Measurements from ENCODE around the gene KCNJ5.

KCNJ5 gene

DNA sequence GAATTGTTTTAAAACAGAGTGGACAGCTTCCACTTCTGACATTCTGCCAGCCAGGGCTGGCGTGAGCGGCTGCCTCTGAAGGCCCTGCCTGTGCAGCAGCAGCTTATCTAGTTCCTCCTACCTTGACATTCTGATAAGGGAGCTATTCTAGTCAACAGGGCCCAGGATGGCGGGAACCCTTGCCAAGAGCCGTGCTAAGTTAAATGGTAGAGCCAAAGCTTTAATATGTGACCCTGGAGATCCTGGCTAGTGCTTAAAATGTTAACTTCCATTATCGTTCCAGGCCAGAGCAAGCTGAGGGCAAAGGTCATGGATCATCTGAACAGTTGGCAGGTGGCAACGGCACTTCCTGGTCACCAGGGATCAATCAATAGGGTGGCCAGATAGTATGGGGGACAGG lies 3.5 kb downstream of the KCNJ5 start:
- DNase-seq (ENCODE audit: low read depth, low spot score): no peak

DNA sequence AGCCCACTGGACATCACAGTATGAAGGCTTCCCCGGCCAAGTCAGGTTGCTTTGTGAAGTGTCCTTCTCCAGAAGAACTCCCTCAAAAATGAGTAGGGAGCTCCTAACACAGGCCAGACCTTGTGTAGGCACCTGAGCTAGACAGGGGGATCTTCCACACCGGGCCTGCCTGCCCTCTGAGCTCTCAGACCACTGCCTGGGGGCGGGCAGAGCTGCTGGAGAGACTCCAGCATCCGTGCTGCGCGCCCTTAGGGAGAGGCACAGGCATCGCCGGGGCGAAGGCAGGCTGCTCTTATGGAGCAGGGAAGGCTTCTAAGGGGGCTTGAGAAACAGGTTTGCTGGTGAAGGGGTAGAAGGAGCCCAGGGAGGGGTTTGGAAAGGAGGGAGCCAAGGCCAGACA lies 4.4 kb downstream of the KCNJ5 start:
- DNase-seq (ENCODE audit: low read depth, low spot score): no peak

DNA sequence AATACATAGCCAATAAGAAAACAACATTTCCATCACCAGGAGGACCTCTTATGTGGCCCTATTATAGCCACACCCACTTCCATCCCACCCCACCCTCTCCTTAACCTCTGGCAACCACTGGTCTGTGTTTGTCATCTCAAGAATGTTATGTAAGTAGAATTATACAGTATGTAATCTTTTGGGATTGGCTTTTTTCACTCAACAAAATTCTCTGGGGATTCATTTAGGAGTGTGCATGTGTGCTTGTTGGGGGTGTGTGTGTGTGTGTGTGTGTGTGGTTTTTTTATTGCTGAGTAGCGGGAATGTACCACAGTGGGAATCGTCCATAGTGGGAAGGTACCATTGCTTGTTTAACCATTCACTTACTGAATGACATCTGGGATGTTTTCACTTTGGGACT lies 5.2 kb downstream of the KCNJ5 start:
- DNase-seq (ENCODE audit: low read depth, low spot score): no peak

DNA sequence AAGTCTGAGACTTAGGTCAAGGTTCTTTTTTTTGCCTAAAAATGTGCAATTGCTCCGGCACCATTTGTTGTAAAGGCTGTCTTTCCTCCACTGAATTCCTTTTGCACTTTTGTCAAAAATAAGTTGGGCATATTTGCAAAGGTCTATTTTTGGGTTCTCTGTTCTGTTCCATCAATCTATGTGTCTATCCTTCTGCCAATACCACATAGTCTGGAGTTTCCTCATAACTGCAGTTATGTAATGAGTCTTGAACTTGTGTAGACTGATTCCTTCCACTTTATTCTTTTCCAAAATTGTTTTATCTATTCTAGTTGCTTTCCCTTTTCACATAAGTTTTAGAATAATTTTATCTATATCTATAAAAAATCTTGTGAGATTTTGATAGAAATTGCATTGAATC lies 6.7 kb downstream of the KCNJ5 start:
- DNase-seq (ENCODE audit: low read depth, low spot score): no peak

DNA sequence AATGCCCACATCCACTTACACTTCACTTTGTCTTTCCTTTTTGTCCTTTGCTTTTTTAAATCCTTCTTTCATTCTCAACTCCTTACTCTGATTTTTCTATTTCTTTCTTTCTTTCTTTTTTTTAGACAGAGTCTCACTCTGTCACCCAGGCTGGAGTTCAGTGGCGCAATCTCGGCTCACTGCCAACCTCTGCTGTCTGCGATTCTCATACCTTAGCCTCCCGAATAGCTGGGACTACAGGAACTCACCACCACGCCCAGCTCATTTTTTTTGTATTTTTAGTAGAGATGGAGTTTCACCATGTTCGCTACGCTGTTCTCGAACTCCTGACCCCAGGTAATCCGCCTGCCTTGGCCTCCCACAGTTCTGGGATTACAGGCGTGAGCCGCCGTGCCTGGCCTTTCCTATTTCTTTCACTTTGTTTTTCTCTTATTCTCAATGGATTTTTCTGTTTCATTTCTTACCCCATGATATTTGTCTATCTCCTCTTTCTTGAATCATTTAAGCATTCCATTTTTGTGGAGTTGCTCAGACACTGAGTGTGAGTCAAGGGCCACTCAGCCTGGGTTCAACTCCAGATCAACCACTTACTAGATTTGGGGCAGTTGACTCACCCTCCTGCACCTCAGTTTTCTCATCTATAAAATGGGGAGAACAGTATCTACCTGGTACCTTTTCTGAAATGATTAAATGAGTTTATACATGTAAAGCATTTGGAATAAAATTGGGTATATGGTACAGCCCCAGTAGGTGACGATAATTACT lies 7.6 kb downstream of the KCNJ5 start:
- DNase-seq (ENCODE audit: low read depth, low spot score): no peak

DNA sequence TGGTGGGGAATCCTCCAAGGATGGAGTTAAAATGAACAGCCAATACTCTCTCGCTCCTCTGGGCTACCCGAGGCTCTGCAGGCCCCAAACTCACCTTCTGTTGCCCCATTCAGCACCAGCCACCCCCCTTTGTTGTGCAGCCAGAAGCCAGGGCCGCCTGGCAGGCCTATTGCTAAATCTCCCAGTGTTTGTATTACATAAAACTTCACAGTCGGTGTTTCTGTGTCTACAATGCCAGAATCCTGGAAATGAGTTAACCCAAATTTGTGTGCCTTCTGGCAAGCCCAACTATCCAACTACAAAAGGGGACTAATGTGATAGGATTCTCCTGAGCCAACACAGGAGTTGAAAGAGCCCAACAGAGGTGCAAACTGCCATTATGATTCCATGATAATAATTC lies 9.3 kb downstream of the KCNJ5 start:
- DNase-seq (ENCODE audit: low read depth, low spot score): no peak

DNA sequence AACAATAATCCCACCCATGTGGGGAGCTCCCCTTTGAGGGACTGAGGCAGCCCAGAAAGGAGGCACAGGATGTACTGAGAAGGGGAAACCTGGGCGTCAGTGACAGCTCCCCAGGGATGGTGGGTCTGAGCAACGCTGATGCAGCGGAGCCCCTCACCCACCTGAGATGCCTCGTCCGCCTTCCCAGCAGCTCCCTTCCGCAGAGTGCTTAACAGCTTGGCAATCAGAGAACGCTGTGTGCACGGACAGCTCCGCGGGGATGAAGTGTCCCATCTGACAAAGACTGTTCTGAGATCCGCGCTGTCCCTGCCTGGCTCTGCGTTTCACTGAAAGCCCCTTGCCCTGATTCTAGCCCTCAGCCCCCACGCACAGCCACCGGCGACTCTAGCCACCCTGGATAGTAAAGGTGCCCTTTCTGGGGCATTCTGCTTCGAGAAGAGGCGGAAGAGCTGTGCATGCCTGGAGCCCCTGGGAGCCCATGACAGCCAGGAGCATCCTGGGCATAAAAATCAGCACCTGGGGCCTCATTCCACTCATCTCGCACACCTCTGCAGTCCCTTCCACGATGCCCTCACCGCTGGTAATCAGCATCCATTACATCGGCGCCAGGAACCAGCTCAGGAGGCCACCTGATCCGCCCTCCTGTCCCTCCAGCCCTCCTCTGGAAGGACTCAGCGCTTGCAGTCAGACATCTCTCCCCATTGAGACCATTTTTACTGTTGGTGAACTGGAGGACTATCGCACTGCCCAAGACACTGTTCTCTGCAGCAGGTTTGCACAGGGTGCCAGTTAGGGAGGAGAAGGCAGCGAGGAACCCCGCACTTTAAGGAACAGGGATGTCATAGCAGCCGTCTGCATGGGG lies 10.7 kb downstream of the KCNJ5 start:
- DNase-seq (ENCODE audit: low read depth, low spot score): no peak

DNA sequence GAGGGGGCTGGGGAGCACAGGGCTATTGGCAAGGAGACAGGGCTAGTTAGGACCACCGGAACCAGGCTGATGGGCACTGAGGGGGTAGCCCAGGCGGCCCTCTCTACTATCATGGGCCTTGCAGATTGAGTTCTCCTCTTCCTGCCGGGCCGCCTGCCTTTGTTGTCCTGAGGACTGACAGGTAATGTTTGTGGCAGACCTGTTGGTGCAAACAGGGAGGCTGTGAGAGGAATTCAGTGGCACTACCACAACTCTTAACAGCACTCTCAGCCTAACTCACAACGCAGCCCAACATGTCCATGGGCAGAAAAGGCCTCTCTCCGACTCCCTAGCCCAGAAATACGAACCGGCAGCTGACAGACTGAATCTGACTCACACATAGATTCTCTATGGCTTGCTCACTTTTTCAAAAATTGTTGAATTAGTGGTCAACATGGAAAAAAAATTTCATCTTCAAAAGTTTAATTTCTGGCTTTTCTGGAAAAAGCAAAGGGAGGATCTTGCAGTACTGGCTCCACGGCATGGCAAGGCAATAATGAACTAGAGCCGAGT lies 11.4 kb downstream of the KCNJ5 start:
- no peak for DNase-seq (ENCODE audit: low read depth, low spot score)

DNA sequence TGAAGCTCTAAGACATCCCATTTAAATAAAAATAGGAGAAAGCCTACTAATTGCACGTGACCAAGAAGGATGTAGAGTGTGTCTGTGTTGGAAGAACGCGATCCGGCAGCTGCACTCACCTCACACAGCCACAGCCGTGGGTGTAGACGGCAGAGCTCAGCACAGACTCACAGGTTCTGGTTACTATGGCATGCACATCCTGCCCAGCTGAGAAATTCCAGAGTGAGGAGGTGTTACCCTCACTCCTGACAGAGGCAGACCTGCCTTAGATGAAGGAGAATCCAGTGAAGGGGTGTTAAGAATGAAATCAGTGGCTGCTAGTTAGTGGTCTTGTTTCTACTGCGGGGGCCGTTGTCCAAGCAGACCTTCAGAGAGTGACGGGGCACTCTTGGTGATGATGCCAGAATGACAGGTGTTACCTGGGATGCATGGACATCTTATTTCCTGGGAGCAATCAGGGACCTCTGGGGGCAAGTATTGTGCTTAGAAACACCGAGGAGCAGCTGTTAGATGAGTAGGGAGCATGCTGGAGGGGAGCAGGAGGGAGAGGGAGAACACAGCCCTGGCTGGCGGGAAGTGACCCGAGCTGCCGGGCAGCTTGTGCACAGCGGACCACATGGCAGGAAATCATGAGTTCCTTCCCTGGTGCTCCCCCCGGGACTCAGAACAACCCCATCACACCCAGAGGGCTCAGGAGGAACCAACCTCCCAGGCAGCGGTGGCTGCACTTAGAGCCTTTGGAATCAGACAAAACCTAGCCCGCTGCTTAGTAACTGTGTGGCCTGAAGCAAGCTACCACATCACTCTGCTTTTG lies 12.3 kb downstream of the KCNJ5 start:
- no peak for DNase-seq (ENCODE audit: low read depth, low spot score)

DNA sequence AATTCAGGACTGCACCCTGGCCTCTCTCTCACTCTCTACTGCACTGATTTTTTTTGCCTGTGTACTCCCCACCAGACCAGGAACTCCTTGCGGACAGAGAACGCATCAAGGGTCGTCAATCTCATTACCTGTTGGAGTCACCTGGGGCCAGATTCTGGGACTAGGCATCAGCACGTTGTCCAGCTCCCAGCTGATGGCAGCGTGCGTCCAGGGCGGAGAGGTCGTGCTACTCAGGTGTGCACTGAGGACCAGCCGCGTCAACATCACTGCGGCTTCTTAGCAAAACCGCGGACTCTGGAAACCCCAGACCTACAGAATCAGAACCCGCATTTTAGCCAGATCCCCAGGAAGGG lies 13.1 kb downstream of the KCNJ5 start:
- DNase-seq (ENCODE audit: low read depth, low spot score): no peak

DNA sequence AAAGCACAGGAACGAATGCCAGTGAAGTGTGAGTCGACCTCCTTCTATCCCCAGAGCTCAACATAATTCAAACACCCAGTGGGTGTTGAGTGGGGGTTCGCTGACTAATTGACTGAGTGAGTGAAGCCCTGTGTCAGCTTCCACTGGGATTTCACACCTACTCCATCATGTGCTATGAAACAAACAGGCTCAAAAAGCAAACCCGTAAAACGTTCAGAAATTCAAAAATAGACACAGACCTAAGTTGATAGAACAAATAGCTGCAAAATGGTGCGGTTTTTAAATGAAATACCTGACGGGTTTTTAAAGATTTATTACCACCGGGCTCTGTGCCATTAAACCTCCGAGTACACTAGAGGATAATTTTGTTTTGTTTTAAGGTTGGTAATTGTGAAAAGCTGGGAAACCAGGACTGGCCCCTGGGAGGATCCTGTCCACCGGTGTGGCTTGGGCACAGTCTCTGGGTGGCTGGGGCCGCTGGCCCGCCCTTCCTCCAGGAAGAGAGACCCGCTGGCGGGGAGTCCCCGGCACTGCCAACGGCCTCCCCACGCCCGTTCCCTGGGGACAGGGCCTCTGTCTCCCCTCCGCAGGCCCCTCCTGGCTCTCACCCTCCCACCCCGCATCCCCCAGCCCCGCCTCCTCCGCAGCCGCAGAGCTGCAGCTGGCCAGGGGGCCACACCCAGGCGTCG lies 13.6 kb downstream of the KCNJ5 start:
- DNase-seq (ENCODE audit: low read depth, low spot score): no peak

DNA sequence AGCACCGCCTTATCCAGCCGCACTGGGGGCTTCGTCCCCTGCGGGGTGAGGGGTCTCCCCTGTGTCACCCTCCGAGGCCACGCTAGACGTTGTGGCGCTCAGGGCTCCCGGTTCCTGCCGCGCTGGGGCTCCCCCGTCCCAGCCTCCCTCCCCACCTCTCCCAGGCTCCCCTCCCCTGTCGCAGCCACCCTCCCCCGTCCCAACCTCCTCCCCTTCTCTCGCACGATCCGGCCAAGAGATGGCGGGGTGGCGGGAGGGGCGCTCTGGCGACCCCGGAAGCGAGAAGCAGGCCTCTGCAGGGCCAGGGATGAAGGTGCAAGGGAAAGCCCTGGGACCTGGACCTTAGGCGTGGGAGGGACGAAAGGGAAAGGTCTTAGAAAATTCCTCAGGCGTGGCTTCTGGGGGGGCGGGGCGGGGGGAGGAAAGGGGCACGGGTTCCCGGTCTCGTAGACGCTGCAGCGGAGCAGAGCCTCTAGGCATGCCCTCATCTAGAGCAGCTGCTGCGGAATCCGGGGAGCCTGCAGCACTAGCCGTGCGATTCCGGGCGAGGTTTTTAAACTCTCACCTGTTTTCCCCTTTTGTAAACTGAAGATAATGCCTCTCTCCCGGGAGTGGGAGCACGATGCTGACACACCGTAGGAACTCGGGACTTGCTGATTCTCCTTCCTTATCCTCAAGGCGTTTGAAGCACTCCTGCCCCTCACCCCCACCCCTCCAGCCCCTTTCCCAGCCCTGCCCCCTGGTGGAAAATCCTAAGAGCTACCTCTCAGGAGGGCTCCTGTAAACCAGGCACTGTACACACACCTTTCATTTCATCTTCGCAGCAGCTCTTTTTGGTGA lies 14.4 kb downstream of the KCNJ5 start:
- DNase-seq (ENCODE audit: low read depth, low spot score): no peak

DNA sequence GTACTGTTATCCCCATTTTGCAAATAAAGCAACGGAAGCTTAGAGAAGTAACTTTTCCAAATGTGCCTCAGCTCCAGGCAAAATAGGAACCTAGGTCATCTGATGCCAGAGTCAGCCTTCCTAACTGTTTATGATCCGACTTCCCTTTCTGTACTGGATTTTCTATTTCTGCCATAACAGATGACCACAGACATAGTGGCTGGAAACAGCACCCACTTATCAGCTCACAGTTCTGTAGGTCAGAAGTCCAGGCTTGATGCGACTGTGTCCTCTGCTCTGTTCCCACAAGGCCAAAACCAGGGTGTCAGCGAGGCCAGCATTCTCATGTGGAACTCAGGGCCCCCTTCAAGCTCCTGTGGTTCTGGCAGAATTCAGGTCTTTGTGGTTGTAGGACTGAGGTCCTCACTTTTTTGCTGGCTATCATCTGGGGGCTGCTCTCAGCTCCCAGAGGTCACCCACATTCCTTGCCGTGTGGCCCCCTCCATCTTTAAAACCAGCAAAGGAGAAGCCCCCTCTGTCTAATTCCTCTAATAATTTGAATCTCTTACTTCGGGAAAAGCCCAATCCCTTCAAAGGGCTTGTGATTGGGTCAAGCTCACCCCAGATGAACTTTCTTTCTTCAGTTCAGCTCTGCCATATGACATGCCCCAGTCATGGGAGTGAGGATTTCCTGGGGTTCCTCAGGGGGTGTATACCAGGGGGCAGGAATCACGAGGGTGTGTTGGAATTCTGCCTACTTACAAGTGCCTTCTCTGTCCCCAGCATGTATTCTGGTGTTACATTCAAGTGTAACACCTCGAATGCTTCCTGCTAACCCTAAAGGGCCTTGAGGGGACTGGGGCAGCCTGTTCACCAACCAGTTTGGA lies 15.3 kb downstream of the KCNJ5 start:
- no peak for DNase-seq (ENCODE audit: low read depth, low spot score)

DNA sequence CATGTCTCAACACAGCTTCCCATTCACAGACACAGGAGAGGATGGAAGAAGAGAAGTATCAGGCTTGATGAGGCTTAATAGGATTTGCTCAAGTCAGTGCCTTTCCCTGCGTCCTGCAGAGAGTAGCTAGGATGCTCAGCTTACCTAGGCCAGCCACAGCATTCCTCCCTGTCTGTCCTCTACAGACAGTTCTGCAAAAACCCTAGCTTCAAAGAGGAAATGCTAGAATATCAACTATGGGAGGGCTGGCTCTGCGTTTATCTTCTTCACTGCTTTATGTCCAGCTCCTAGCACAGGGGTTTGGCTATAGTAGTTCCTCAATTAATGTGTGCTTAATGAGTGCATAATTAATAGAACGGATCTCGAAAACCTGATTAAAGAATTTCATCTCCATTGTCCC lies 16.4 kb downstream of the KCNJ5 start:
- no peak for DNase-seq (ENCODE audit: low read depth, low spot score)

DNA sequence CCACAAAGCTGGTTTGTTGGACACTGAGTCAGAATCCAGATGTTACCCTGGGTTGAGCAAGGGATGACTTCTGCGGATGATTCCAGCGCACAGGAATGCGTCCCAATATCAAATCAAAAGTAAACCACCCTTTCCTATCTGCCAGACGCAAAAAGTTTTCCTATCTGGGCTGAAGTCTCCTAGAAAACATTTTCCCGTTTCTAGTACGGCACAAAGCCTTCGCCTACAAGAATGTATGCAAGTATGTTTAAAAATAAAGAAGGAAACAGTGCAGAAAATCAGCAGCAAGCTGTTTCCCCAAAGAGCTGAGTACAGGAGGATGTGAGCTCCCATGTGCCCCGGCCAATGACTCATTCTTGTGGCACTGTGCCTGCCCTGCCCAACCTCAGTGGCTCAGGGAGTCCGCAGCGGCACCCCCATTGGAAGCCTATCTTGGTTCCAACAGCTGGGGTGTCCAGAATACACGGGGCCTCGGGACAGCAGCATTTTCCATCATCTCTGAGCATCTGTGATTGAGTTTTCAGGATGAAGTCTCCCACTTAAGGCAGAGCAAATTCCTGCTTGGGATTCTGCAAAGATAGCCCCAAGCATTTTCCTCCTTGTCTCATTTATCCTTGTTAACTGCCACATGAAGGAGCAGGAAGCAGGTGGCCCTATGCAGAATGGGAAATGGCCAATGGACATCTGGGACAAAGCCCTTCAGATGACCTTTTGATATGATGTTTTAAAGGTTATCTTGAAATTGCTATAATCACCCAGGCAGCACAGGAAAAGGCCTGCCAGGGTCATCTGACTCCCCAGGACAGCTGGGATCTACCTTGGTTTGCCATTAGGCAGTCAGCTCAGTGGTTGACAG lies 17.5 kb downstream of the KCNJ5 start:
- DNase-seq (ENCODE audit: low read depth, low spot score): no peak

DNA sequence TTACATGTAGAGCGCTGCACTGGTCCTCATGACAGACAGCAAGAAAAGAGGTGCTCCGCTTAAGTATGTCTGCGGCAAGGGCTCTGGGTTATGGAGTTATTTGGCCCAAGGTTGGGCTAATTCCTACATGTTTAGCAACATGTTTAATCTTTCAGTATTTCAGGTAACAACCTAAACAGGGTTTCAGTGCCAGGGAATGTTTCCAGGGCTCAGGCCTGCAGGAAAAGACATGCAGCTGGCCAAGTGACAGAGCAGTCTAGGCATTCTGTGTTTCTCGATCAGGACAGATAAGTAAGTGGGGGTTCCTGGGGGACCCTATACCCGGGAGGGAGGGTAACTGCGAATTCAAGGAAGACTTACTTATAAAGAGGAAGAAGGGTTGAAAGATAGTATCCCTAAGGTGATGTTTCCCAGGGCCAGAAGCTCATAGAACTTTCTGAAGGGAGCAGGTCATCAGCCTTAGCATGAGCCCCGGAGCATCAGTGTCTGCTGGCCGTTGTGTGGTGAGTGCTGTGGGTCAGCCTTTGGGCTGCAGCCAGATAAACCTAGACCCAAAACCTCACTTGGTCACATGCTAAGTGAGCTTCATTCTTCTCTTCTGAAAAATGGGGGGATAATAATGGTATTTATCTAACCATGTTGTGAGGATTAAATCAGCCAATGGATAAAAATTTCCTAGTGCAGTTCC lies 18.4 kb downstream of the KCNJ5 start:
- DNase-seq (ENCODE audit: low read depth, low spot score): no peak

DNA sequence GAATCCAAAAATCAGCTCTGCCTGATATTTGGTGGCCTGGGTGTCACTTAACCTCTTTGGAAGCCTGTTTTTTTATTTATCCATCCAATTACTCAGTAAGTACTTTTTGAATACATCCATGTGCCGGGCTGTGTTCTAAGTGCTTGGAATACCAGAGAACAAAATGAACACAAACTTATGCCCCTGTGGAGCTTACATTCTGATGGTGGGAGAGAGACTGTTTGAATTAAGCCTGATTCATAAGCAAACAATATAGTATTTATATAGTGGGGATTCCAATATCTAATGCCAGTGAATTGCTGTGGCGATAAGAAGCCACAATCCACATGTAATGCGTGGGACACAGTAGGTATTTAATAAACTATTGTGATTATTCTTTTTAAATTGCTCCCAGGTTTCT lies 19.4 kb downstream of the KCNJ5 start:
- DNase-seq (ENCODE audit: low read depth, low spot score): no peak

DNA sequence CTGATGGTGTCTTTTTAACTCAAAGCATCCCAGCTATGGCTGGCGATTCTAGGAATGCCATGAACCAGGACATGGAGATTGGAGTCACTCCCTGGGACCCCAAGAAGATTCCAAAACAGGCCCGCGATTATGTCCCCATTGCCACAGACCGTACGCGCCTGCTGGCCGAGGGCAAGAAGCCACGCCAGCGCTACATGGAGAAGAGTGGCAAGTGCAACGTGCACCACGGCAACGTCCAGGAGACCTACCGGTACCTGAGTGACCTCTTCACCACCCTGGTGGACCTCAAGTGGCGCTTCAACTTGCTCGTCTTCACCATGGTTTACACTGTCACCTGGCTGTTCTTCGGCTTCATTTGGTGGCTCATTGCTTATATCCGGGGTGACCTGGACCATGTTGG lies 20.1 kb downstream of the KCNJ5 start:
- no peak for DNase-seq (ENCODE audit: low read depth, low spot score)
